ENCODE results near the gene IRF4.
A peak's percentile ranks its signal among the peaks of the same experiment; 100 is the strongest.

The IRF4 gene

DNA sequence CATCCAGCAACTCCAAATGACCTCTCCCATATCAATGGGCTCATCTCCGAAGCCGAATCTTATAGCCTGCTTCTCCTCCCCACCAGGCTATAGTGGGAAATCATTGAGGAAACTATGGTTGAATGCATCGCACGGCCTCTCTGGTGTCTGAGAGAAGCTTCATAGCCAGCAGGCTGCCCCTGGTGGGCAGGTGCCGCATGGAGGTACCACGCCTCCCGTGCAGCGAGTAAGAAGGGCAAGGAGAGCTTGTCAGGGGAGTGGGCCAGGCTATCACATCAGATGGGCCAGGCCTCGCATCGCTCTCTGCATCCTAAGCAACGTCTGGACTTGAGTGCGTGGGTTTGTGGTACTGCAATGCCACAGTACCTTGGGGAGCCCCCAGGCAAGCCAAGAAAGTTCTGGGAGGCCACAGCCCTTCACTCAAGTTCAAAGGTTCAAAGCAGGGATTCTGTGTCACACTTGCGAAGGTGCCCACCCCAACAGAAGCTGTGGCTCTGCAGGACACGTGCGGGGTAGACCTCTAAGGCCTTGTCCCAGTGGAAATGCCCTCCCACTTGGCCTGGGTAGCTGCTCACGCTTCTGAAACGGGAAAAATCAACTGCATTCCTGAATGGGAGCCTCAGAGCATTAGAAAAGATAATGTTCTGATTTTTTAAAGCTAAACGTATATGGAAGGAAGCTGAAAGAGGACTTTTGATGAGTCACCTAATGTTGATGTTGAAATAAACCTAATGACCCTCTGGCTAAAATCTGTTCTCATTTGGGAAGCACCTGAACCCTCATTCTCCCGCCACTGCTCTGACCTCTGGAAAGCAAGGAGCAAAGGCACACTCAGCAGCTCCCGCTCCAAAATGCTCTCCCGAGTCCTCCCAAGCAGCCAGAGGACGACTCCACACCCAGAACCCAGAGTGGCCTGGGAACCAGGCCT lies 8.4 kb upstream of the IRF4 start:
- no peak overlapping the region for H3K27ac ChIP-seq (ENCODE audit: low read depth, low read length)
- no peak overlapping the region for H3K4me3 ChIP-seq (ENCODE audit: low read length)
- H3K9ac ChIP-seq (ENCODE audit: low read length): no peak overlapping the region
- H3K4me1 ChIP-seq (ENCODE audit: control insufficient read depth, insufficient read depth, low read length): no peaks in the 10 kb centered on the region
- peaks cover 4% of the 10 kb centered on the region for H3K27me3 ChIP-seq (ENCODE audit: control insufficient read depth, insufficient read depth, low read length)
- no peaks in the 10 kb centered on the region for H3K36me3 ChIP-seq (ENCODE audit: control insufficient read depth, insufficient read depth, low read length)

DNA sequence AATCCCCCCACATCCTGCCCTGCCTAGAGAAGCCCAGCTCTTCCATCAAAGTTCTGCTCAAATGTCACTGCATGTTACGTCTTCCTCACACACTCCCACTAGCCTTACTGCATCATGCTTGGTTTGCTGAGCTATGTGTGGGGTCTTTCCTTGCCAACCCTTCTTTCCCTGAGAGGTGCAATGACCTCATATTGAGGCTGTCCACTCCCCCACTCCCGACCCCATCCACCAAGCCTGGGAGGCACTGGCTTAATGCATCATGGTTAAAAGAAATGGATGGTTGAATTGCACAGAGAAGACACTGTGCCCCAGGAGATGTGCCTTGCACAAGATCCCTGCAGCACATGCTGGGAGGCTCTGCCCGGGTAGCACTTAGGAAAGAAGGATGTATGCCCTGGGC lies 7.7 kb upstream of the IRF4 start:
- H3K36me3 ChIP-seq (ENCODE audit: control insufficient read depth, insufficient read depth, low read length): no peaks in the 10 kb centered on the region
- H3K4me1 ChIP-seq (ENCODE audit: control insufficient read depth, insufficient read depth, low read length): no peaks in the 10 kb centered on the region
- no peak overlapping the region for H3K4me3 ChIP-seq (ENCODE audit: low read length)
- no peak overlapping the region for H3K27ac ChIP-seq (ENCODE audit: low read depth, low read length)
- H3K27me3 ChIP-seq (ENCODE audit: control insufficient read depth, insufficient read depth, low read length): peaks cover 4% of the 10 kb centered on the region
- H3K9ac ChIP-seq (ENCODE audit: low read length): no peak overlapping the region

GRCh38 chr6:384898-385297 lies 6.7 kb upstream of the IRF4 start:
- H3K9ac ChIP-seq (ENCODE audit: low read length): no peak overlapping the region
- H3K4me3 ChIP-seq (ENCODE audit: low read length): no peak overlapping the region
- H3K36me3 ChIP-seq (ENCODE audit: control insufficient read depth, insufficient read depth, low read length): no peaks in the 10 kb centered on the region
- peaks cover 4% of the 10 kb centered on the region for H3K27me3 ChIP-seq (ENCODE audit: control insufficient read depth, insufficient read depth, low read length)
- H3K4me1 ChIP-seq (ENCODE audit: control insufficient read depth, insufficient read depth, low read length): no peaks in the 10 kb centered on the region
- no peak overlapping the region for H3K27ac ChIP-seq (ENCODE audit: low read depth, low read length)

DNA sequence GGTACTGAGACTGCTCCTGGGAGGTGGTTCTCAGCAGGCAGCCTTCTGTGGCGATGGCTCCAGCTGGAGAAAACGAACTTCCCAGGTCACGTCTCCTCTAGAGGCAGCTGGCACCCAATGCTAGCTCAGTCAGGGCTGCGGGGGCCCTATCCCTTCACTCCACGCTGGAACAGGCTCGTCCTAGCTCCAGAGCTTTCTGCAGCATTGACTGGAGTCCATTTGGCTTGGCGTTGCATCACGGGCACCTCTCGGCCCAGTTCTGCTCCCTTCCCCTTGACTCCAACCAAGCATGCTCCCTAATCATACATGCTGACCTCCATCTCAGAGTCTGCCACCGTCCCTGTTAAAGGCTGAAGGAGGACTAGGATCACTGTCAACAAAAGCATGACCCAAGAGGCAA lies 5.9 kb upstream of the IRF4 start:
- H3K27ac ChIP-seq (ENCODE audit: low read depth, low read length): no peak overlapping the region
- no peaks in the 10 kb centered on the region for H3K36me3 ChIP-seq (ENCODE audit: control insufficient read depth, insufficient read depth, low read length)
- no peak overlapping the region for H3K4me3 ChIP-seq (ENCODE audit: low read length)
- no peaks in the 10 kb centered on the region for H3K4me1 ChIP-seq (ENCODE audit: control insufficient read depth, insufficient read depth, low read length)
- H3K9ac ChIP-seq (ENCODE audit: low read length): no peak overlapping the region
- H3K27me3 ChIP-seq (ENCODE audit: control insufficient read depth, insufficient read depth, low read length): peaks cover 4% of the 10 kb centered on the region

GRCh38 chr6:386688-387266 lies 4.8 kb upstream of the IRF4 start:
- no peak overlapping the region for H3K27ac ChIP-seq (ENCODE audit: low read depth, low read length)
- peaks cover 10% of the 10 kb centered on the region for H3K27me3 ChIP-seq (ENCODE audit: control insufficient read depth, insufficient read depth, low read length)
- H3K4me3 ChIP-seq (ENCODE audit: low read length): no peak overlapping the region
- H3K4me1 ChIP-seq (ENCODE audit: control insufficient read depth, insufficient read depth, low read length): no peaks in the 10 kb centered on the region
- no peaks in the 10 kb centered on the region for H3K36me3 ChIP-seq (ENCODE audit: control insufficient read depth, insufficient read depth, low read length)
- no peak overlapping the region for H3K9ac ChIP-seq (ENCODE audit: low read length)

- no peaks in the 10 kb centered on the region for H3K4me1 ChIP-seq (ENCODE audit: control insufficient read depth, insufficient read depth, low read length)
- H3K27me3 ChIP-seq (ENCODE audit: control insufficient read depth, insufficient read depth, low read length): peaks cover 12% of the 10 kb centered on the region
- H3K9ac ChIP-seq (ENCODE audit: low read length): no peak overlapping the region
- no peaks in the 10 kb centered on the region for H3K36me3 ChIP-seq (ENCODE audit: control insufficient read depth, insufficient read depth, low read length)
- H3K4me3 ChIP-seq (ENCODE audit: low read length): no peak overlapping the region
- H3K27ac ChIP-seq (ENCODE audit: low read depth, low read length): no peak overlapping the region
Observed at GRCh38 chr6:387293-387741, 4.2 kb upstream of the IRF4 start.

GRCh38 chr6:388202-388903 lies 3.2 kb upstream of the IRF4 start:
- no peaks in the 10 kb centered on the region for H3K4me1 ChIP-seq (ENCODE audit: control insufficient read depth, insufficient read depth, low read length)
- H3K4me3 ChIP-seq (ENCODE audit: low read length): no peak overlapping the region
- H3K27ac ChIP-seq (ENCODE audit: low read depth, low read length): no peak overlapping the region
- no peaks in the 10 kb centered on the region for H3K36me3 ChIP-seq (ENCODE audit: control insufficient read depth, insufficient read depth, low read length)
- H3K27me3 ChIP-seq (ENCODE audit: control insufficient read depth, insufficient read depth, low read length): peaks cover 17% of the 10 kb centered on the region
- H3K9ac ChIP-seq (ENCODE audit: low read length): no peak overlapping the region

DNA sequence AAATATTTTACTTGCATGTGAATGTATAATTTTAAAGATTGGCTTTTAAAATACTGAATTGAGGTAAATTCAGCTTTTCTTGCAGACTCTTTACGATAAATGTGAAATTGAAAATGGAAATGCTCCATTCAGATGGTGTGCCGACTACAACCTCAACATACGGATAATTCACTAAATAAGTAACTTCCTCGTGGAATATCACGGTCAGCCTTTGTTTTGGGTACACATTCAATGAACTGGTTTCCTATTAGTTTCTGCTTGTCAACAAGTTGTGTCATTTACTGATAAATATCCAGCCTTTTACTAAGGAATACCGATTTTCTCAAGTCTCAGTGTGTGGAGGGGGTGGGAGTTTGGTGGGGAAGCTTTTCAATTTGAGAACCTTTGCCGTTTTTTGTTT lies 2.4 kb upstream of the IRF4 start:
- Histone ChIP-seq H3K4me1 (ENCODE audit: control insufficient read depth, insufficient read depth, low read length) (no peaks in the 10 kb centered on the region), H3K27ac (ENCODE audit: low read depth, low read length) (no peak overlapping the region), H3K36me3 (ENCODE audit: control insufficient read depth, insufficient read depth, low read length) (no peaks in the 10 kb centered on the region), H3K4me3 (ENCODE audit: low read length) (no peak overlapping the region), H3K27me3 (ENCODE audit: control insufficient read depth, insufficient read depth, low read length) (peaks cover 20% of the 10 kb centered on the region), H3K9ac (ENCODE audit: low read length) (no peak overlapping the region)

- Histone ChIP-seq H3K27me3 (ENCODE audit: control insufficient read depth, insufficient read depth, low read length) (peaks cover 20% of the 10 kb centered on the region), H3K4me3 (ENCODE audit: low read length) (no peak overlapping the region), H3K4me1 (ENCODE audit: control insufficient read depth, insufficient read depth, low read length) (no peaks in the 10 kb centered on the region), H3K36me3 (ENCODE audit: control insufficient read depth, insufficient read depth, low read length) (no peaks in the 10 kb centered on the region), H3K9ac (ENCODE audit: low read length) (no peak overlapping the region), H3K27ac (ENCODE audit: low read depth, low read length) (no peak overlapping the region)
Observed at GRCh38 chr6:389622-390021, 1.9 kb upstream of the IRF4 start.

- Histone ChIP-seq H3K27me3 (ENCODE audit: control insufficient read depth, insufficient read depth, low read length) (peaks cover 20% of the 10 kb centered on the region), H3K4me3 (ENCODE audit: low read length) (peak overlapping the region; percentile 65), H3K36me3 (ENCODE audit: control insufficient read depth, insufficient read depth, low read length) (no peaks in the 10 kb centered on the region)
Observed at GRCh38 chr6:390914-391558, 516 bp upstream of the IRF4 start.

DNA sequence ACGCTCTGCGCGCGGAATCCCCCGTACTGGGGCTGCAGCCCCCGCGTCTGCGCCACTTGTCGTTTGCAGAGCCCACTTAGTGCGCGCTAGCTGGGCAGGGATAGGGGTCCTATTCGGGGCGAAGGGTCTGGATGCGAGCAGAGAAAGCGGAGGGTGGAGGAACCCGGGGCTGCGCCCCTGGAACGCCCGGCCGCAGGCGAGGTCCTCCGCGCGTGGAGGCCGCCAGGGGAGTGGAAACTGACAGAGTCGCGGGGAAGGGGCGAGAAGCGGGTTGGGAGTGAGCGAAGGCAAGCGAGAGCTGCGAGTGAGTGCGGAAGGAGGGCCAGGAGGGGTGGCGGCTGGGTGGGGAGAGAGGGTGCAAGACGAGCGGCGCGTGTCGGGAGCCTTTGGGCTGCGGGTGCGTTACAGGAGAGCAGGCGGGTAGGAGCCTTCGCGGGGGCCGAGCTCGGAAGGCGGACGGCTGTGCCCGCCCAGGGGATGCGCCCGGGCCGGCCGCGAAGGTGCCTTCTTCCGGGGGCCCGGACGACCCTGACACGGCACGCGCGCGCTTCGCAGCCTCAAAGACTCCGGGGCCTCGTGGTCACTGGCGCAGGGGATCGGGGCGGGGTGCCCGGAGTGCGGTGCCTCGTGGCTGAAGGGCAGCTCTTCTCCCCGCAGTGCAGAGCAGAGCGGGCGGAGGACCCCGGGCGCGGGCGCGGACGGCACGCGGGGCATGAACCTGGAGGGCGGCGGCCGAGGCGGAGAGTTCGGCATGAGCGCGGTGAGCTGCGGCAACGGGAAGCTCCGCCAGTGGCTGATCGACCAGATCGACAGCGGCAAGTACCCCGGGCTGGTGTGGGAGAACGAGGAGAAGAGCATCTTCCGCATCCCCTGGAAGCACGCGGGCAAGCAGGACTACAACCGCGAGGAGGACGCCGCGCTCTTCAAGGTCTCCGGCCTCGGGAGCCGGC lies 1.2 kb downstream of the IRF4 start:
- H3K36me3 ChIP-seq (ENCODE audit: control insufficient read depth, insufficient read depth, low read length): no peaks in the 10 kb centered on the region
- H3K4me3 ChIP-seq (ENCODE audit: low read length): peak overlapping the region; percentile 62
- peaks cover 18% of the 10 kb centered on the region for H3K27me3 ChIP-seq (ENCODE audit: control insufficient read depth, insufficient read depth, low read length)
- no peak overlapping the region for H3K27ac ChIP-seq (ENCODE audit: low read depth, low read length)
- H3K4me1 ChIP-seq (ENCODE audit: control insufficient read depth, insufficient read depth, low read length): no peaks in the 10 kb centered on the region
- H3K9ac ChIP-seq (ENCODE audit: low read length): no peak overlapping the region

More at GRCh38 chr6:390914-391558, 516 bp upstream of the IRF4 start:
- Histone ChIP-seq H3K4me1 (ENCODE audit: control insufficient read depth, insufficient read depth, low read length) (no peaks in the 10 kb centered on the region), H3K27ac (ENCODE audit: low read depth, low read length) (no peak overlapping the region), H3K9ac (ENCODE audit: low read length) (no peak overlapping the region)

Measured in rectal smooth muscle tissue (tissue), 1 donor.